Muscle of arm (tissue), 12 donors: Measurements from ENCODE around the gene MGAT5. TPM values are rescaled to one million over a fixed set of nuclear protein-coding genes. Genes with fewer than 3 reads are reported as not detected.

ENCODE experiments used
- DNase-seq: peaks from one replicate; pipeline ENCODE4 v3.0.0-alpha.2; 2013
- polyA plus RNA-seq, 12 donors: library from polyadenylated mRNA; unstranded; fragments of 120-200 nt; gene quantifications; one replicate each; pipeline ENCODE4 v1.2.1, GENCODE V29; 2013; ENCODE audit not compliant: insufficient read length in 12 of 12

MGAT5 gene
- polyA plus RNA-seq, 12 donors = 15.9 to 25.1 (median 20.2) TPM; not detected in 1

GRCh38 chr2:134333646-134334189, 79.8 kb downstream of the MGAT5 start:
- DNase-seq = no peak

DNA sequence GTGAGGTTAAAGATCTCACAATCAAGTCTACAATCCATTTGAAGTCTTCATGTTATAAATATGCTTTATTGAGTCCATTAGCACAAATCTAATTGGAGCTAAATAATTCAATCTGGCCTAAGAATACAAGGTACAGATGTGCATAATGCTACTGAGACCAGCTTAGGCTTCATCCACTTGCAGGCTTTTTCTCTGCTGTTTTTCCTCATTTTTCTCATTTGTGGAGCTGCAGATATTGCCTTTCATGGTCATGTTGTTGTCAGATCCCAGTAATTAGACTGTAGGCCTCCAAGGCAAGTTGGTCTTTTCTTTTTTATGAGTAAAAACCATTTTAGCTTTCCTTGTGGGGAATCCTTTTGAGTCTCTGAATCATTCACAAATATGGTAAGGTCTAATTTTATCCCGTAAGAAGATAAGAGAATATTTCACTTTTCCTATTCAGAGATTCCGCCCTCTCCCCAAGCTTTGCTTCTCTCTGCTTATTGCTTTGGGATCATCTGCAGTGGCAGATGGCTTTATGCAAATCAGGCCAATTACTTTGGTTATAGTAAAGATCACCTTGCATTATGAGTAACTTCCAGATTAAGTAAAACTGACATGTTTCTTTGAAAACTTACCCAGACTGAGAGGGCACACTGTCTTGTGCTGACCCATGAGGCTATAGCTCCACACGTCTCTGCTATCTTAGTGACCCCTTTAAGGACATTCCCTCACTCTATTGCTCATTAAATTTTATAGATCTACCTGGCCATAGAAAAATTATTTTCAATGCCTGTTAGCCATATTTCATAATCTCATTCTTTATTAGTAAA, 80.9 kb downstream of the MGAT5 start:
- DNase-seq = no peak

DNA sequence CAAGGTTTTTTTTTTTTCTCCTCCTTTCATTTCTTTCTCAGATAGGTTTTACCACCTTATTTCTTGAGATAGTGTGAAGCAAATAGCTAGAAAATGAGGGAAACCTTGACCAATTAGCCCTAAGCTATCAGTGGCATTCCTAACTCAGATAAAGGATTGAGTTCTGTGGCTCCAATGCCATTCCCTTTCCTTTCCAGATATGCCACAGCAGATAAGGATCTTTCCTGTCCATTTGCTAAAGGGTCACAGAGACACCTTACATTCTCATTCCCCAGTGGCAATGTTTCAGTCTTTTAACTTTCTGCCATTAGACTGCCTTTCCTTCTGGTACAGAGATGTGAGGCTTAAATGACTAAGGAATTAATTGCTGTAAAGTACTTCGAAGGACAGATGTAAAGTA, 81.7 kb downstream of the MGAT5 start:
- no peak for DNase-seq

GRCh38 chr2:134336352-134336751, 82.5 kb downstream of the MGAT5 start:
- DNase-seq = no peak

DNA sequence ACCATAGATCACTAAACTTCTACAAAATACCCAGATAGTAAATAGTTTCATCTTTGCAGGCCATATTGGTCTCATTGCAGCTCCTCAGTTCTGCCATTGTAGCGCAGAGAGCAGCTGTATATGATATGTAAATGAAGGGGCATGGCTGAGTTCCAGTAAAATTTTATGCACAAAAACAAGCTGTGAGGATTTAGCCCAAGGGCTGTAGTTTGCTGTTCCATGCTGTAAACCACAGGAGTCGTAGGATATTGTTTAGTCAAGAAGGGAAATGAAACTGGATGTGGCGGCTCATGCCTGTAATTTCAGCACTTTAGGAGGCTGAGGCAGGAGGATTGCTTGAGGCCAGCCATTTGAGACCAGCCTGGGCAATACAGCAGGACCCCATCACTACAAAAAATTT, 83.0 kb downstream of the MGAT5 start:
- no peak for DNase-seq

- DNase-seq = no peak
These were observed 83.8 kb downstream of the MGAT5 start for GRCh38 chr2:134337631-134338030.

GRCh38 chr2:134338208-134338607, 84.3 kb downstream of the MGAT5 start:
- no peak for DNase-seq

GRCh38 chr2:134341476-134341875, 87.6 kb downstream of the MGAT5 start:
- no peak for DNase-seq

GRCh38 chr2:134344954-134345697, 91.3 kb downstream of the MGAT5 start:
- no peak for DNase-seq

- DNase-seq = no peak
These were observed 92.3 kb downstream of the MGAT5 start for GRCh38 chr2:134346141-134346540.

GRCh38 chr2:134347756-134348155, 93.9 kb downstream of the MGAT5 start:
- no peak for DNase-seq

DNA sequence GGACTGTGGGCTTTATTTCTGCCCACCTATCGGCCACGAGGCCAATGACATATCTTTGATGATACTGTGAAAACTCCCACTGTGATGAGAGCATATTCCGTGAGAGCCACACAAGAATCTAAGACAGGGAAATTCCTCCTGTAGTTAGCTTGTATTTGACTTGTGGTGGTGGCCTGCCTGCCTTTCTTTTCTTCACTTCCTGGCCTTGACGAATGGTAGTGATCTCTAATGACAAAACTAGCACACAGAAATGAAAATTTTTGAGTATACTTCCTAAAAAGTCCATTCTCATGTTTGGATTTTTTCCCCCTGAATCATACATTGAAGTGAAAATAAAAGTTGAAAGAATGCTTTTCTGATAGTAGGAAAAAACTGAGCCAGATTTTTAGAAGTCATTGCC, 94.4 kb downstream of the MGAT5 start:
- DNase-seq = no peak

DNA sequence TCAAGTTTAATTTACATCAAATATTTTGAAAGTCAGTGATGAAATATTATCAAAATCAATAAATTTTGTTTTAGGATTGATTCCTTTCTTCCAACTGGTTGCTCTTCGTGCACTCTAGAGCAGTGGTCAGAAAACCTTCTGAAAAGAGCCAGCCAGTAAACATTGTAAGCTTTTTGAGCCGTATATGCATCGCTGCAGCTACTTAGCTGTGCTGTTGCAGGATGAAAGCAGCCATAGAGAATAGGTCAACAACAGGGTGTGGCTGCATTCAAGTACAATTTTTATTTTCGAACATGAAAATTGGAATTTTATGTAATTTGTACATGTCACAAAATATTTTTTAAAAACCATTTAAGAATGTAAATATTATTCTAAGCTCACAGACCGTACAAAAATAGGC, 94.9 kb downstream of the MGAT5 start:
- DNase-seq = no peak

GRCh38 chr2:134351016-134351415, 97.1 kb downstream of the MGAT5 start:
- DNase-seq = no peak

DNA sequence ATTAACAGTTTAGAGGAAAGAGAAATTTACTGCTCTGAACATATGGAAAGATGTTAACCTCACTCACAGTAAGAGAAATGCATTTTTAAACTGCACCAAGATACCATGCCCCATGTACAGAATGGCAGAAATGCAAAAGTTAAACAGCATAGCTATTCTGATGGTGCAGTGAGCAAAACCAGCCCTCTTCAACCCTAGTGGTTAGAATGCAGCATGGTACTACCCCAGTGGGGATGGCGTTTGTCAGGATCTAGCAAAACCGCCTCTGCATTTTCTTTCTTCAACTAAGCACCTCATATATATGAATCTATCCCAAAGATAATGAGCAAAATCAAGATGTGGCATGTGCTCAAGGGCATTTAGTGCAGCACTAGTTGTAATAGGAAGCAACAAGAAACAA, 98.0 kb downstream of the MGAT5 start:
- DNase-seq = no peak

- no peak for DNase-seq
These were observed 99.0 kb downstream of the MGAT5 start for GRCh38 chr2:134352844-134353243.

GRCh38 chr2:134354611-134355010, 100.7 kb downstream of the MGAT5 start:
- DNase-seq = no peak

- DNase-seq = no peak
These were observed 103.9 kb downstream of the MGAT5 start for GRCh38 chr2:134357814-134358213.

DNA sequence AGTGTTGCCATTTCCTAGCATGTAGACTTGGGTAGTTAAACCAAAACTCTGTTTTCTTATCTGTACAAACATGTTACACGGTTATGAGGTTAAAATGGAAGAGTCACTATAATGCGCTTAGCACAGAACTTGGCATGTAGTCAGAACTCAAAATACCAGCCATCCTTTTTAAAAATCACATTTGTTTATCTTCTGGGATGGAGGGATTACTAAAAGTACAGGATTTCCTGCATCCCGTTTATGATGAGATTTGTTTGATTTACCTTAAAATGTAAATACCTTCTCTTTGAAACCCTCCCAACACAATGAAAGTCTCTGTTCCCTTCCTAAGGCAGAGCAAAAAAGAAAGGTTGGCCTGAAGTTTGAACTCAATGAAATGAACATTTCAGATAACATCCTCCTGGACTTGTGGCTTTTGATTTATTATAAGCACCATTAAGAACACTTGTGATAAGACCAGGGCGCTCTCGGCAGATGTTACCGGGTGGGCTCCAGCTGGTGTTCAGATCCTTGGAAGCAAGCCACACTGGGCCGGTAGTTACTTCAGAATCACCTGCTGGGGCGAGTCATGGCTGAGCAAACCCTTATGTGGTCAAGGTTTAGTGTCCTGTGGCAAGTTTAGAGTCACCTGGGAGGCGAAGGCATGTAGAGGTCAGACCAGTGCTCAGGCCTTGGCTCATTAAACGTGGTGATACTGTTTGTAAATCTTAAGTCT, 105.7 kb downstream of the MGAT5 start:
- DNase-seq = no peak

DNA sequence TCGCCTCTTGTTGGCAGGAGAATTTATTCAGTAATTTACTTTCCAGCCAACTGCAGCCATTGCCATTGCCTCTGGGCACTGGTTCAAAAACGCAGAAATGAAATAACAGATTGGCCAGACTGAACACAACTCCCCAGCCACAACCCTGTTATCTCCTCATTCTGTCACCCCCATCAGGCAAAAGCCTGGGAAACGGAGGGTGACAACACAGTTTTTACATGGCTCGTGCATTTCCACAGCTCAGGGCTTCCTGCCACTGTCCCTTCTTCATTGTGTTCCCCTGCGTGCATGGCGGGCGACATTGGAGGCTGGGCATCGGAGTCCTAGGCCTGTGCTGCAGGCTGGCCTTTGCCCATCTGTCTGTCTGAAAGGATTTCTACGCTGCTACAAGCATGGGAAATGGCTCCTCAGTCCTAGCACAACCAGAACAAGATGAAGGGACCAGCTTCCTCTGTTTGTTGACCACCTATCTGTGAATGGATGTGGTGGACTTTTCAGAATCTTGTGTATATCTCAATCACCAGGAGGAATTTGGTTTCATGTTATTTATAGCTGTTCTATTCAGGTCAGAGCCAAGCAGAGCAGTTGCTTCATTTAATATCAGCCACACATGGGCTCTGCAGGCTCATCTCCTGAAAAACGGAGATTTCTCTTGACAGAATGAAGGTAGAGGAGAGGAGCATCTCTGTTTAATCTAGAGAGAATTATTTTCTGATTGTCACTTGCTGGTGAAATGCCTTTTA, 107.0 kb downstream of the MGAT5 start:
- DNase-seq = peak; percentile 59

DNA sequence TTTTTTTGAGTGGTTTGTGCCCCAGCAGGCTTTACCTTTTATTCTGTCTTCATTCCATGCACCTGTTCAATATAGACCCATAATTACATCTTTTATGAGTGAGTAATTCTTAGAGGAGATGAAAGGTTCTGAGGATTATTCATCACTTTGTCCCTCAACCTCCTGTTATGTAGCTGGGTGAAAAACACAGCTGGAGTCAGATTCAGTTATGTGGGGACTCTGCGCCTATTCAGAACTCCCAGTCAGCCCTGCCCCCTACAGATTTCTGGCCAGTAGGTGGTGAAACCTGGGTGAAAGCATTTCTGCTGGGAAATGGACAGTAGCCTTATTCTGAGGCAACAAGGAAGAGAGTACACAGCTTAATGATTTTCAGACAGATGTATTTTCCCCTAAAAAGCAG, 107.8 kb downstream of the MGAT5 start:
- DNase-seq = no peak
